Measurements from ENCODE around the gene BAD.
"Not testable (repeated sequence)": the region's sequence is repeated elsewhere in the genome, so short reads cannot be mapped to it uniquely, and the experiment has no call there.

BAD gene

GRCh38 chr11:64314805-64315561 lies 30.5 kb upstream of the BAD start:
- CTCF ChIA-PET = interaction anchor here (0.9 to 8.7 kb wide), 3 partner anchors 17 to 40 kb away, joined by 3 to 133 read pairs (median 52); no protein-coding TSS in a partner anchor
- Histone ChIP-seq H3K4me1 (ENCODE audit: control extremely low read depth in 1 of 4, control insufficient read depth in 4 of 4, insufficient read depth in 4 of 4, low read length in 3 of 4) (peaks cover 0 to 28% (median 27%) of the 10 kb centered on the region in 4 experiments), H3K4me3 (ENCODE audit: control insufficient read depth in 1 of 7, extremely low read depth in 1 of 7, insufficient read depth in 4 of 7, low read depth in 2 of 7, low read length in 6 of 7) (no peak overlapping the region), H3K27me3 (replicated peaks in 2 of 5; ENCODE audit: control insufficient read depth in 4 of 5, insufficient read depth in 5 of 5, low read length in 4 of 5) (no peaks in the 10 kb centered on the region), H3K27ac (ENCODE audit: insufficient read depth in 1 of 2, low read depth in 1 of 2, low read length in 2 of 2, poor library complexity in 1 of 2, severe bottlenecking in 2 of 2) (no peak overlapping the region), H3K9me3 (ENCODE audit: control extremely low read depth in 1 of 5, control insufficient read depth in 4 of 5, insufficient read depth in 2 of 5, low read depth in 1 of 5, low read length in 4 of 5) (no peaks in the 10 kb centered on the region), H3K36me3 (ENCODE audit: control insufficient read depth in 4 of 4, insufficient read depth in 4 of 4, low read length in 3 of 4) (peaks cover 13 to 46% (median 19%) of the 10 kb centered on the region in 4 experiments)
- POLR2A ChIA-PET = no interaction called here
- over 99% methylated on average over 22 of the region's 24 CpGs for WGBS (ENCODE audit: insufficient coverage)
- no peak for DNase-seq

DNA sequence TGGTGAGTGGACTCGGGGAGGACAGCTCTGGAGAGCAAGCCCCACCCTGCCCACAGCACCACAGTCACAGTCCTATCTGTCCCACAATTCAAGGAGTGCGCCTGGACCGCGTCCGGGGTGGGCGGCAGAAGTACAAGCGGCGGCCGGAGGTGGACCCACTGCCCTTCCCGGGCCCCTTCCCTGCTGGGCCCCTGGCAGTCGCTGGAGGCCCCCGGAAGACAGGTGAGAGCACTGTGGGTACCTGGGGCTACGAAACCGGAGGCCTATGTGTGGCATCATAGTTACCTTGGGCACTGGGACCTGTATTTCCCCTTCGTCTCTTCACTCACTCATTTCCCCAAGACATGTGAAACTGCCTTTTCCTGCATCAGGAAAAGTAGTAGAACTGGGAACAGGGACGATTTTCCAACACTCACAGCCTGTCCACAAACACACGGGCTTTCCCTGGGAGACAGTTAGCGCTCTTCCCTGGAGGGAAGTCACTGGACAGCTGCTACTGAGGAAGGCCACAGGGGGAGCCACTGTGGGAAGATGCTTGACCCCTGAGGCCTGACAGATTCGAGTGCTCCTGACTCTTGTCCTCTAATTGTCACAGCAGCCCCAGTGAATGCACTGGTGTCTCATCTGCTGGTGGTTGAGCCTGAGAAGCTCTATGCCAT lies 29.8 kb upstream of the BAD start:
- CTCF ChIA-PET = interaction anchor here (0.9 to 8.7 kb wide), 4 partner anchors 18 to 43 kb away, joined by 3 to 133 read pairs (median 4); no protein-coding TSS in a partner anchor
- H3K4me3 ChIP-seq (ENCODE audit: control insufficient read depth in 1 of 7, extremely low read depth in 1 of 7, insufficient read depth in 4 of 7, low read depth in 2 of 7, low read length in 6 of 7) = no peak overlapping the region
- no peaks in the 10 kb centered on the region for H3K27me3 ChIP-seq (replicated peaks in 2 of 5; ENCODE audit: control insufficient read depth in 4 of 5, insufficient read depth in 5 of 5, low read length in 4 of 5)
- DNase-seq = no peak
- no peaks in the 10 kb centered on the region for H3K9me3 ChIP-seq (ENCODE audit: control extremely low read depth in 1 of 5, control insufficient read depth in 4 of 5, insufficient read depth in 2 of 5, low read depth in 1 of 5, low read length in 4 of 5)
- peaks cover 13 to 46% (median 19%) of the 10 kb centered on the region in 4 experiments for H3K36me3 ChIP-seq (ENCODE audit: control insufficient read depth in 4 of 4, insufficient read depth in 4 of 4, low read length in 3 of 4)
- POLR2A ChIA-PET = no interaction called here
- H3K27ac ChIP-seq (ENCODE audit: insufficient read depth in 1 of 2, low read depth in 1 of 2, low read length in 2 of 2, poor library complexity in 1 of 2, severe bottlenecking in 2 of 2) = no peak overlapping the region
- H3K4me1 ChIP-seq (ENCODE audit: control extremely low read depth in 1 of 4, control insufficient read depth in 4 of 4, insufficient read depth in 4 of 4, low read length in 3 of 4) = peaks cover 0 to 24% (median 23%) of the 10 kb centered on the region in 4 experiments
- 97% methylated on average over 15 of the region's 19 CpGs for WGBS (ENCODE audit: insufficient coverage)

DNA sequence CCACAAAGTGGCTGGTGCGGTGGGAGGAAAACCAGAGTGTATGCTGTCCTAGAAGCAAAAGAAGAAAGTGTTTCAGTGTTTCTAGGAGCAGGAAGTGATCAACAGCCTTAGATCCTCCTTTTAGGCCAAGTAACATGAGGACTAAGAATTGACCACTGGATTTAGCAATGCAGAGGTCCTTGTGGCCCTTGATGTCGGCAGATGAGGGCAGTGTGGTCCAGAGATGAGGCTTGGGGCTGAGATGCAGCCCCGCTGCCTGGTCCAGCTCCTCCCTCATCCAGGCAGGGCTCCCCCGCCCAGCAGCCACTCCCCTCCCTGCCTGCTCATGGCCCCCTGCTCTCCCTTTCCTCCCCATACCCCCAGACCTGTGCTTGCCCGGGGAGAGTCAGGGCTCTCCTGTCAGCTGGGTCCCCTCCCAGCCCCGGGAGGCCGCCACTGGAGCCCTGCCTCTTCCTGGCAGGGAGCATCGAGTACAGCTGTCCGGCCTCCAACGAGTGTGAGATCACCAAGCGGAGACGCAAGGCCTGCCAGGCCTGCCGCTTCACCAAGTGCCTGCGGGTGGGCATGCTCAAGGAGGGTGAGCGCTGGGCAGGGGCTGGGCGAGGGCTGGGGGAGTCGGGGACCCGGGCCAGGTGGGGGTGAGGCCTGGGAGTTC lies 29.2 kb upstream of the BAD start:
- Histone ChIP-seq H3K27me3 (replicated peaks in 2 of 5; ENCODE audit: control insufficient read depth in 4 of 5, insufficient read depth in 5 of 5, low read length in 4 of 5) (no peaks in the 10 kb centered on the region), H3K4me3 (ENCODE audit: control insufficient read depth in 1 of 7, extremely low read depth in 1 of 7, insufficient read depth in 4 of 7, low read depth in 2 of 7, low read length in 6 of 7) (no peak overlapping the region), H3K4me1 (ENCODE audit: control extremely low read depth in 1 of 4, control insufficient read depth in 4 of 4, insufficient read depth in 4 of 4, low read length in 3 of 4) (peaks cover 0 to 18% (median 18%) of the 10 kb centered on the region in 4 experiments), H3K9me3 (ENCODE audit: control extremely low read depth in 1 of 5, control insufficient read depth in 4 of 5, insufficient read depth in 2 of 5, low read depth in 1 of 5, low read length in 4 of 5) (no peaks in the 10 kb centered on the region), H3K36me3 (ENCODE audit: control insufficient read depth in 4 of 4, insufficient read depth in 4 of 4, low read length in 3 of 4) (peaks cover 13 to 46% (median 19%) of the 10 kb centered on the region in 4 experiments), H3K27ac (ENCODE audit: insufficient read depth in 1 of 2, low read depth in 1 of 2, low read length in 2 of 2, poor library complexity in 1 of 2, severe bottlenecking in 2 of 2) (no peak overlapping the region)
- ChIA-PET POLR2A (no interaction called here), CTCF (interaction anchor here (1.0 to 8.7 kb wide), 3 partner anchors 19 to 44 kb away, joined by 3 to 133 read pairs (median 4); no protein-coding TSS in a partner anchor)
- no peak for DNase-seq
- 98% methylated on average over 9 of the region's 18 CpGs for WGBS (ENCODE audit: insufficient coverage)

- H3K27me3 ChIP-seq (replicated peaks in 2 of 5; ENCODE audit: control insufficient read depth in 4 of 5, insufficient read depth in 5 of 5, low read length in 4 of 5) = no peaks in the 10 kb centered on the region
- POLR2A ChIA-PET = no interaction called here
- WGBS (ENCODE audit: insufficient coverage) = 98% methylated on average over 10 of the region's 10 CpGs
- no peak overlapping the region for H3K4me3 ChIP-seq (ENCODE audit: control insufficient read depth in 1 of 7, extremely low read depth in 1 of 7, insufficient read depth in 4 of 7, low read depth in 2 of 7, low read length in 6 of 7)
- CTCF ChIA-PET = interaction anchor here (0.9 to 8.7 kb wide), 3 partner anchors 19 to 40 kb away, joined by 3 to 133 read pairs (median 4); no protein-coding TSS in a partner anchor
- H3K4me1 ChIP-seq (ENCODE audit: control extremely low read depth in 1 of 4, control insufficient read depth in 4 of 4, insufficient read depth in 4 of 4, low read length in 3 of 4) = peaks cover 0 to 18% (median 14%) of the 10 kb centered on the region in 4 experiments
- peaks cover 13 to 46% (median 19%) of the 10 kb centered on the region in 4 experiments for H3K36me3 ChIP-seq (ENCODE audit: control insufficient read depth in 4 of 4, insufficient read depth in 4 of 4, low read length in 3 of 4)
- H3K9me3 ChIP-seq (ENCODE audit: control extremely low read depth in 1 of 5, control insufficient read depth in 4 of 5, insufficient read depth in 2 of 5, low read depth in 1 of 5, low read length in 4 of 5) = no peaks in the 10 kb centered on the region
- DNase-seq = no peak
- no peak overlapping the region for H3K27ac ChIP-seq (ENCODE audit: insufficient read depth in 1 of 2, low read depth in 1 of 2, low read length in 2 of 2, poor library complexity in 1 of 2, severe bottlenecking in 2 of 2)
These were observed 28.5 kb upstream of the BAD start for GRCh38 chr11:64312947-64313346.

DNA sequence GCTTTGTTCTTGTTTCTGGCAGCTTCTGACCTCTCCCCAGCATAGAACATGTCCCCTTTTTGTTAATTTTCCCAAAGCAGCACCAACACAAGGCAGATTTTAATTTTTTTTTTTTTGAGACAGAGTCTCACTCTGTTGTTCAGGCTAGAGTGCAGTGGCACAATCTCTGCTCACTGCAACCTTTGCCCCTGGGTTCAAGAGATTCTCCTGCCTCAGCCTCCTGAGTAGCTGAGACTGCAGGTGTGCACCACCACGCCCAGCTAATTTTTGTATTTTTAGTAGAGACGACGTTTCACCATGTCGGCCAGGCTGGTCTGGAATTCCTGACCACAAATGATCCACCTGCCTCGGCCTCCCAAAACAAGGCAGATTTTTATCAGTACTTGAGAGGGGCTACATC lies 23.3 kb upstream of the BAD start:
- Histone ChIP-seq H3K36me3 (ENCODE audit: control insufficient read depth in 4 of 4, insufficient read depth in 4 of 4, low read length in 3 of 4) (peaks cover 0 to 17% (median 5%) of the 10 kb centered on the region in 4 experiments), H3K4me1 (ENCODE audit: control extremely low read depth in 1 of 4, control insufficient read depth in 4 of 4, insufficient read depth in 4 of 4, low read length in 3 of 4) (peaks cover 7 to 26% (median 24%) of the 10 kb centered on the region in 4 experiments)
- DNase-seq; POLR2A ChIA-PET; H3K9me3 ChIP-seq (ENCODE audit: control extremely low read depth in 1 of 5, control insufficient read depth in 4 of 5, insufficient read depth in 2 of 5, low read depth in 1 of 5, low read length in 4 of 5); H3K4me3 ChIP-seq (ENCODE audit: control insufficient read depth in 1 of 7, extremely low read depth in 1 of 7, insufficient read depth in 4 of 7, low read depth in 2 of 7, low read length in 6 of 7); H3K27me3 ChIP-seq (replicated peaks in 2 of 5; ENCODE audit: control insufficient read depth in 4 of 5, insufficient read depth in 5 of 5, low read length in 4 of 5); H3K27ac ChIP-seq (ENCODE audit: insufficient read depth in 1 of 2, low read depth in 1 of 2, low read length in 2 of 2, poor library complexity in 1 of 2, severe bottlenecking in 2 of 2): not testable (repeated sequence)
- WGBS (ENCODE audit: insufficient coverage) = 98% methylated on average over 5 of the region's 5 CpGs
- CTCF ChIA-PET = interaction anchor here (1.1 to 2.7 kb wide), 4 partner anchors 9 to 38 kb away, joined by 4 to 14 read pairs (median 8); partner anchors contain the start of genes PRDX5 and TRMT112

GRCh38 chr11:64306876-64307622 lies 22.6 kb upstream of the BAD start:
- H3K4me1 ChIP-seq (ENCODE audit: control extremely low read depth in 1 of 4, control insufficient read depth in 4 of 4, insufficient read depth in 4 of 4, low read length in 3 of 4) = peaks cover 7 to 26% (median 24%) of the 10 kb centered on the region in 4 experiments
- H3K4me3 ChIP-seq (ENCODE audit: control insufficient read depth in 1 of 7, extremely low read depth in 1 of 7, insufficient read depth in 4 of 7, low read depth in 2 of 7, low read length in 6 of 7) = peak overlapping the region in 5 of 7 experiments; percentile 72 to 82 (median 77)
- peak overlapping the region in 1 of 2 experiments; percentile 60 for H3K27ac ChIP-seq (ENCODE audit: insufficient read depth in 1 of 2, low read depth in 1 of 2, low read length in 2 of 2, poor library complexity in 1 of 2, severe bottlenecking in 2 of 2)
- peaks cover 0 to 11% (median 2%) of the 10 kb centered on the region in 4 experiments for H3K36me3 ChIP-seq (ENCODE audit: control insufficient read depth in 4 of 4, insufficient read depth in 4 of 4, low read length in 3 of 4)
- ChIA-PET POLR2A (no interaction called here), CTCF (interaction anchor here (0.7 to 2.7 kb wide), 5 partner anchors 10 to 306 kb away, joined by 3 to 14 read pairs (median 4); partner anchors contain the start of genes PRDX5 and TRMT112)
- 96% methylated on average over 3 of the region's 15 CpGs for WGBS (ENCODE audit: insufficient coverage)
- H3K9me3 ChIP-seq (ENCODE audit: control extremely low read depth in 1 of 5, control insufficient read depth in 4 of 5, insufficient read depth in 2 of 5, low read depth in 1 of 5, low read length in 4 of 5) = no peaks in the 10 kb centered on the region
- H3K27me3 ChIP-seq (replicated peaks in 2 of 5; ENCODE audit: control insufficient read depth in 4 of 5, insufficient read depth in 5 of 5, low read length in 4 of 5) = peaks cover 0 to under 1% (median 0%) of the 10 kb centered on the region in 5 experiments
- DNase-seq = no peak

Data from common myeloid progenitor, CD34-positive (primary cell).